22Rv1 (cell line): ENCODE data around the gene ZNF407.

Source experiments
- H3K27ac ChIP-seq: fragments of 450-650 bp; 2 replicates; pipeline ENCODE4 v1.5.1; 2017
- CTCF ChIP-seq: fragments of 450-650 bp; IDR thresholded peaks from 2 replicates; pipeline ENCODE4 v1.5.1; 2017; ENCODE audit warnings: mild to moderate bottlenecking
- ZFX ChIP-seq: fragments of 450-650 bp; IDR thresholded peaks from 2 replicates; pipeline ENCODE4 v1.6.1; 2017; ENCODE audit warnings: antibody characterized with exemption, borderline replicate concordance

ZNF407 gene

GRCh38 chr18:75016025-75016717 lies 418.5 kb downstream of the ZNF407 start:
- H3K27ac ChIP-seq: no peak overlapping the region
- TF ChIP-seq ZFX (no peak), CTCF (no peak)

- no peak overlapping the region for H3K27ac ChIP-seq
- TF ChIP-seq ZFX: no peak
- no peak for TF ChIP-seq CTCF
Measured at GRCh38 chr18:75023473-75023872, 425.8 kb downstream of the ZNF407 start.

DNA sequence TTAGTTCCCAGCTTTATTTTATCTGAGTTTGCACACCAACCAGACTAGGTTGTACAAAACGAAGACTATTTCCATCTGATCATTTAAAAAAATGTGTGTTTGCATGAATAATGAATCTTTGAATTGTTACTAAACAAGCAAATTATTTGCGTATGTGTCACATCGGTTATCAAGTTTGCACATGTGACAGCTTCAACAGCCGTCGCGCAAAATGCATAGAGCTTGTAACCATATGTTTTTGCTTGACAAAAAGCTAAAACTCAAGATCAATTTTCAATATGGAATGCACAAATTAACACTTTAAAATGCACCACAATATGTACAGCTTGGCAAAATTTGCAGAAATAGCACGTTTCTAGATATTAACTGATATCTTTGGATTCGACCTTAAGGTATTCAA lies 427.2 kb downstream of the ZNF407 start:
- H3K27ac ChIP-seq: no peak overlapping the region
- no peak for TF ChIP-seq CTCF
- no peak for TF ChIP-seq ZFX

GRCh38 chr18:75025573-75025972 lies 427.9 kb downstream of the ZNF407 start:
- no peak for TF ChIP-seq ZFX
- TF ChIP-seq CTCF: no peak
- no peak overlapping the region for H3K27ac ChIP-seq

DNA sequence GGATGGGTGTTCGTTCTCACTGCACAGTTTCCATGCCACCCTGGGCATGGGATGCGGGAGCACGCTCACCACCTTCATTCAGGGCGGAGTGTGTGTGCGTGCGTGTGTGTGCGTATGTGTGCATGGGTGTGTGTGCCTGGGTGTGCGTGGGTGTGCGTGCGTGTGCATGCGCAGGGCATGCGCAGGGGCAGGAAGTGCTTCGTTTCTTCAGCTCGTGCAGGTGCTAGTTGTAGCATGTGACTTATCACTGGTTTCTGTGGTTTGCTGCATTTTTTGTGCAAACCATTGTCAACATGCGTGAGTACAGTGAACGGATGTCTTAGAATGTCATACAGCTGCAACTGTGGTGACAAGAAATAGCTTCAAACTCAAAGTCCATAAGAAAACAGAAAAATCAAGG lies 431.8 kb downstream of the ZNF407 start:
- TF ChIP-seq ZFX (no peak), CTCF (no peak)
- H3K27ac ChIP-seq: no peak overlapping the region

DNA sequence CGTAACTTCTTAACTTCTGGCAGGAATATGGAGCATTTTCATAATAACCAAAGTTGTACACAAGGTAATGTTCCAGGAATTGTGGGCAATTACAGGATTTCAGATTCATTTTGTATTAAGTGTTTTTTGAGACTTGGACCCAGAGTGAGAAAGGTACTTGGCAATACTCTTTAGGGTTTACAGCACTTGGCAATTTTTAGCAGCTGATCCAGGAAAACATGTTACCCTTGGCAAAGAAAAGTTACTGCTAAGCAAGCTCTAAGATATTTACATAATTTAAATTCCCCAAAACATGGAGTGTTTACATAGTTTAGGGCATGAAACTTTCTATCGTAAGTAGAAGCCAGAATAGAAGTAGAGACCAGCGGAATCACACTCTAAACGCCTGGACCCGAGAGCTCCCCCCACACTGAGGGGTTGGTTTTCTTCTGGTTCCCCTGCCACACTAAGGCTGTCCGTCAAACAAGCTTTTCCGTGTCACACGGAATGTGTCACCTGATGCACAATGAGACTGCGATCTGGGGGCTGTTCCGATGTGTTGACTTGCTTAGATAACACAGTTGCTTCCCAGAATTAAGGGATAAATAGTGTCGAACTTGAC lies 434.1 kb downstream of the ZNF407 start:
- TF ChIP-seq CTCF (no peak), ZFX (no peak)
- no peak overlapping the region for H3K27ac ChIP-seq

- H3K27ac ChIP-seq: no peak overlapping the region
- TF ChIP-seq ZFX (no peak), CTCF (no peak)
Measured at GRCh38 chr18:75033516-75033915, 435.8 kb downstream of the ZNF407 start.
